ENCODE data around the gene PSTPIP1. TPM values are rescaled to one million over a fixed set of nuclear protein-coding genes. Genes with fewer than 3 reads are reported as not detected.

Gene PSTPIP1
- total and polyA plus RNA-seq, 10 donors: 31.1 to 150 (median 84.0) TPM

- intact Hi-C loops (cut with DNase I; ENCODE audit: low total_unique reads): no loop called here
- peak; percentile 78 for DNase-seq
These were observed 35.4 kb downstream of the PSTPIP1 start for GRCh38 chr15:77030048-77030927.

GRCh38 chr15:77030928-77031375 lies 36.0 kb downstream of the PSTPIP1 start:
- Histone ChIP-seq H3K36me3 (peaks cover 0 to 100% (median 61%) of the 10 kb centered on the region in 6 donors), H3K9me3 (no peaks in the 10 kb centered on the region), H3K27me3 (replicated peaks in 1 of 7) (no peaks in the 10 kb centered on the region), H3K4me1 (peaks cover 0 to 73% (median 42%) of the 10 kb centered on the region in 6 donors), H3K4me3 (no peak overlapping the region), H3K27ac (peak overlapping the region in 3 of 8 donors; percentile 21 to 52 (median 50))
- WGBS, 5 donors: 82 to 93% (median 88%) methylated on average over 4 to 10 of the region's 10 CpGs
- DNase-seq: peak; percentile 75
- no peak for TF ChIP-seq CTCF (IDR thresholded peaks at IDR 0.05 in 8 of 11, conservative IDR thresholded peaks at IDR 0.05 in 3 of 11)
- TF ChIP-seq POLR2AphosphoS5 (IDR thresholded peaks at IDR 0.05): no peak
- no peak for TF ChIP-seq POLR2A (IDR thresholded peaks at IDR 0.05)
- intact Hi-C loops (cut with DNase I; ENCODE audit: low total_unique reads): no loop called here

More at GRCh38 chr15:77030048-77030927, 35.4 kb downstream of the PSTPIP1 start:
- Histone ChIP-seq H3K4me1 (peaks cover 0 to 71% (median 40%) of the 10 kb centered on the region in 6 donors), H3K4me3 (no peak overlapping the region), H3K36me3 (peaks cover 0 to 100% (median 55%) of the 10 kb centered on the region in 6 donors), H3K27me3 (replicated peaks in 1 of 7) (no peaks in the 10 kb centered on the region), H3K27ac (peak overlapping the region in 2 of 8 donors; percentile 50 to 52), H3K9me3 (no peaks in the 10 kb centered on the region)
- 81 to 93% (median 85%) methylated on average over 11 to 22 of the region's 22 CpGs for WGBS, 5 donors
- no peak for TF ChIP-seq POLR2A (IDR thresholded peaks at IDR 0.05)
- TF ChIP-seq POLR2AphosphoS5 (IDR thresholded peaks at IDR 0.05): peak in 1 of 3 donors; percentile 49

GRCh38 chr15:77031376-77032050 lies 36.6 kb downstream of the PSTPIP1 start:
- no peaks in the 10 kb centered on the region for H3K27me3 ChIP-seq (replicated peaks in 1 of 7)
- H3K4me1 ChIP-seq: peaks cover 0 to 76% (median 44%) of the 10 kb centered on the region in 6 donors
- H3K27ac ChIP-seq: peak overlapping the region in 3 of 8 donors; percentile 21 to 52 (median 50)
- DNase-seq: peak; percentile 90
- H3K9me3 ChIP-seq: no peaks in the 10 kb centered on the region
- 58 to 69% (median 63%) methylated on average over 7 to 12 of the region's 12 CpGs for WGBS, 5 donors
- intact Hi-C loops (cut with DNase I; ENCODE audit: low total_unique reads): no loop called here
- peaks cover 0 to 100% (median 67%) of the 10 kb centered on the region in 6 donors for H3K36me3 ChIP-seq
- TF ChIP-seq POLR2A (IDR thresholded peaks at IDR 0.05) (no peak), CTCF (IDR thresholded peaks at IDR 0.05 in 8 of 11, conservative IDR thresholded peaks at IDR 0.05 in 3 of 11) (peak in 10 of 11 experiments; percentile 8 to 59 (median 40)), POLR2AphosphoS5 (IDR thresholded peaks at IDR 0.05) (peak; percentile 36 to 53 (median 49))
- H3K4me3 ChIP-seq: no peak overlapping the region

- Histone ChIP-seq H3K36me3 (peaks cover 3 to 100% (median 73%) of the 10 kb centered on the region in 6 donors), H3K27me3 (replicated peaks in 1 of 7) (no peaks in the 10 kb centered on the region), H3K9me3 (no peaks in the 10 kb centered on the region), H3K4me3 (no peak overlapping the region), H3K4me1 (peaks cover 0 to 69% (median 41%) of the 10 kb centered on the region in 6 donors), H3K27ac (peak overlapping the region in 2 of 8 donors; percentile 50 to 52)
- DNase-seq: peak; percentile 71
- TF ChIP-seq CTCF (IDR thresholded peaks at IDR 0.05 in 8 of 11, conservative IDR thresholded peaks at IDR 0.05 in 3 of 11) (no peak), POLR2AphosphoS5 (IDR thresholded peaks at IDR 0.05) (peak in 1 of 3 donors; percentile 44)
- intact Hi-C loops (cut with DNase I; ENCODE audit: low total_unique reads): no loop called here
- WGBS, 5 donors: 70 to 81% (median 78%) methylated on average over 14 to 22 of the region's 22 CpGs
These were observed 37.2 kb downstream of the PSTPIP1 start for GRCh38 chr15:77032052-77032646.

Data from spleen (tissue), 11 donors.